ENCODE results near the gene SCN10A. TPM values are rescaled to one million over a fixed set of nuclear protein-coding genes. Genes with fewer than 3 reads are reported as not detected.

SCN10A gene
- total and polyA plus RNA-seq, 9 of the 15 experiments (the other 6 are each of a cell fraction or from before 2014, with no cell fraction given) = not detected

- TF ChIP-seq CGGBP1 (CRISPR knock-in tag; IDR thresholded peaks at IDR 0.05) = no peak
- TF ChIP-seq RBM25 (IDR thresholded peaks at IDR 0.05; ENCODE audit: low read depth, low read length, severe bottlenecking) = peak; percentile 91
- TF ChIP-seq NFRKB (IDR thresholded peaks at IDR 0.05; ENCODE audit: low read depth) = no peak
- no peak for TF ChIP-seq NFE2 (IDR thresholded peaks at IDR 0.05; ENCODE audit: low read depth)
- TF ChIP-seq IRF1 (CRISPR knock-in tag; IDR thresholded peaks at IDR 0.05; ENCODE audit: borderline replicate concordance) = no peak
- no peak for TF ChIP-seq SREBF2 (CRISPR knock-in tag; IDR thresholded peaks at IDR 0.05)
- peak; percentile 36 to 40; a peak in 2 of 4 replicates for TF ChIP-seq KDM1A (IDR thresholded peaks at IDR 0.05)
- no peak for TF ChIP-seq ZNF146 (CRISPR knock-in tag; IDR thresholded peaks at IDR 0.05; ENCODE audit: unreplicated experiment)
- TF ChIP-seq ZNF184 (CRISPR knock-in tag; IDR thresholded peaks at IDR 0.05) = no peak
- peak; percentile 76 for TF ChIP-seq BCOR (IDR thresholded peaks at IDR 0.05)
- TF ChIP-seq ZNF512 (tag; IDR thresholded peaks at IDR 0.05) = no peak
- no peak for TF ChIP-seq LARP7 (IDR thresholded peaks at IDR 0.05)
- TF ChIP-seq BCLAF1 (IDR thresholded peaks at IDR 0.05; ENCODE audit: borderline replicate concordance in 1 of 2, control insufficient read depth in 1 of 2, low read depth in 2 of 2, low read length in 1 of 2) = no peak
- no peak for TF ChIP-seq NRF1 (conservative IDR thresholded peaks at IDR 0.05 in 1 of 2, IDR thresholded peaks at IDR 0.05 in 1 of 2)
- no peak for TF ChIP-seq SETDB1 (IDR thresholded peaks at IDR 0.05; ENCODE audit: low read length)
- TF ChIP-seq PCBP1 (IDR thresholded peaks at IDR 0.05; ENCODE audit: low read depth, low read length, poor library complexity, severe bottlenecking) = no peak
- no peak for TF ChIP-seq PURB (CRISPR knock-in tag; IDR thresholded peaks at IDR 0.05; ENCODE audit: low read depth)
- no peak for TF ChIP-seq CBX8 (IDR thresholded peaks at IDR 0.05; ENCODE audit: borderline replicate concordance, extremely low read depth, low read depth, low read length, poor library complexity, severe bottlenecking)
- TF ChIP-seq DNMT1 (IDR thresholded peaks at IDR 0.05) = no peak
- TF ChIP-seq PHF8 (IDR thresholded peaks at IDR 0.05; ENCODE audit: borderline replicate concordance, low read length) = no peak
These were observed 76.1 kb downstream of the SCN10A start (continued) for GRCh38 chr3:38739931-38740330.
